ENCODE data around the gene NPAS2.

The NPAS2 gene

GRCh38 chr2:100967716-100968115 lies 147.8 kb downstream of the NPAS2 start:
- CTCF ChIA-PET: interaction anchor here (0.7 kb wide), 1 partner anchor 578 kb away, joined by 3 read pairs; no protein-coding TSS in a partner anchor
- TF ChIP-seq FOXA1 (IDR thresholded peaks at IDR 0.05): no peak
- no peak for TF ChIP-seq TARDBP (IDR thresholded peaks at IDR 0.05)
- no peak for TF ChIP-seq ARNT (IDR thresholded peaks at IDR 0.05)
- no peak for TF ChIP-seq SP1 (IDR thresholded peaks at IDR 0.05)
- TF ChIP-seq L3MBTL2 (conservative IDR thresholded peaks at IDR 0.05): no peak
- TF ChIP-seq BHLHE40 (IDR thresholded peaks at IDR 0.05; ENCODE audit: borderline replicate concordance): no peak
- no peak for TF ChIP-seq LEF1 (IDR thresholded peaks at IDR 0.05; ENCODE audit: borderline replicate concordance)
- TF ChIP-seq ELF4 (IDR thresholded peaks at IDR 0.05): no peak
- no peak for TF ChIP-seq PKNOX1 (IDR thresholded peaks at IDR 0.05)
- TF ChIP-seq ZNF384 (IDR thresholded peaks at IDR 0.05): no peak
- no peak for TF ChIP-seq NFRKB (IDR thresholded peaks at IDR 0.05)
- TF ChIP-seq HDGF (IDR thresholded peaks at IDR 0.05; ENCODE audit: borderline replicate concordance): no peak
- no peak for TF ChIP-seq SUZ12 (IDR thresholded peaks at IDR 0.05)
- no peak for TF ChIP-seq FOXM1 (IDR thresholded peaks at IDR 0.05; ENCODE audit: borderline replicate concordance)
- POLR2A ChIA-PET: no interaction called here
- DNase-seq (ENCODE audit: extremely low spot score): no peak

- no peak for DNase-seq (ENCODE audit: extremely low spot score)
- ChIA-PET POLR2A (no interaction called here), CTCF (interaction anchor here (0.7 kb wide), 1 partner anchor 579 kb away, joined by 3 read pairs; no protein-coding TSS in a partner anchor)
- no peak for TF ChIP-seq HDGF (IDR thresholded peaks at IDR 0.05; ENCODE audit: borderline replicate concordance)
- TF ChIP-seq L3MBTL2 (conservative IDR thresholded peaks at IDR 0.05): no peak
- TF ChIP-seq FOXA1 (IDR thresholded peaks at IDR 0.05): no peak
- TF ChIP-seq ZNF384 (IDR thresholded peaks at IDR 0.05): no peak
- TF ChIP-seq SP1 (IDR thresholded peaks at IDR 0.05): no peak
- TF ChIP-seq FOXM1 (IDR thresholded peaks at IDR 0.05; ENCODE audit: borderline replicate concordance): no peak
- TF ChIP-seq ARNT (IDR thresholded peaks at IDR 0.05): no peak
- TF ChIP-seq ELF4 (IDR thresholded peaks at IDR 0.05): no peak
- TF ChIP-seq SUZ12 (IDR thresholded peaks at IDR 0.05): no peak
- TF ChIP-seq LEF1 (IDR thresholded peaks at IDR 0.05; ENCODE audit: borderline replicate concordance): no peak
- no peak for TF ChIP-seq FOXK2 (IDR thresholded peaks at IDR 0.05)
- TF ChIP-seq PKNOX1 (IDR thresholded peaks at IDR 0.05): no peak
- TF ChIP-seq TARDBP (IDR thresholded peaks at IDR 0.05): no peak
- TF ChIP-seq NFRKB (IDR thresholded peaks at IDR 0.05): no peak
- no peak for TF ChIP-seq BHLHE40 (IDR thresholded peaks at IDR 0.05; ENCODE audit: borderline replicate concordance)
- no peak for TF ChIP-seq CTBP1 (IDR thresholded peaks at IDR 0.05; ENCODE audit: borderline replicate concordance)
These were observed 148.5 kb downstream of the NPAS2 start for GRCh38 chr2:100968146-100969145.

GRCh38 chr2:100969998-100970397 lies 150.1 kb downstream of the NPAS2 start:
- ChIA-PET CTCF (no interaction called here), POLR2A (no interaction called here)
- no peak for DNase-seq (ENCODE audit: extremely low spot score)
- TF ChIP-seq PKNOX1 (IDR thresholded peaks at IDR 0.05): no peak
- no peak for TF ChIP-seq LEF1 (IDR thresholded peaks at IDR 0.05; ENCODE audit: borderline replicate concordance)
- no peak for TF ChIP-seq CTBP1 (IDR thresholded peaks at IDR 0.05; ENCODE audit: borderline replicate concordance)
- TF ChIP-seq FOXK2 (IDR thresholded peaks at IDR 0.05): no peak
- no peak for TF ChIP-seq SUZ12 (IDR thresholded peaks at IDR 0.05)
- TF ChIP-seq FOXM1 (IDR thresholded peaks at IDR 0.05; ENCODE audit: borderline replicate concordance): no peak
- TF ChIP-seq FOXA1 (IDR thresholded peaks at IDR 0.05): no peak
- TF ChIP-seq SP1 (IDR thresholded peaks at IDR 0.05): no peak
- TF ChIP-seq BHLHE40 (IDR thresholded peaks at IDR 0.05; ENCODE audit: borderline replicate concordance): no peak
- no peak for TF ChIP-seq L3MBTL2 (conservative IDR thresholded peaks at IDR 0.05)
- TF ChIP-seq ZNF384 (IDR thresholded peaks at IDR 0.05): no peak
- TF ChIP-seq NFRKB (IDR thresholded peaks at IDR 0.05): no peak
- TF ChIP-seq ARNT (IDR thresholded peaks at IDR 0.05): no peak
- TF ChIP-seq TARDBP (IDR thresholded peaks at IDR 0.05): no peak
- TF ChIP-seq ELF4 (IDR thresholded peaks at IDR 0.05): no peak
- TF ChIP-seq HDGF (IDR thresholded peaks at IDR 0.05; ENCODE audit: borderline replicate concordance): no peak

- TF ChIP-seq BHLHE40 (IDR thresholded peaks at IDR 0.05; ENCODE audit: borderline replicate concordance) (no peak), L3MBTL2 (conservative IDR thresholded peaks at IDR 0.05) (no peak), ELF4 (IDR thresholded peaks at IDR 0.05) (no peak), LEF1 (IDR thresholded peaks at IDR 0.05; ENCODE audit: borderline replicate concordance) (no peak)
- ChIA-PET POLR2A (no interaction called here), CTCF (no interaction called here)
- no peak for DNase-seq (ENCODE audit: extremely low spot score)
These were observed 151.3 kb downstream of the NPAS2 start for GRCh38 chr2:100971221-100971620.

GRCh38 chr2:100972452-100972851 lies 152.5 kb downstream of the NPAS2 start:
- no peak for TF ChIP-seq FOXM1 (IDR thresholded peaks at IDR 0.05; ENCODE audit: borderline replicate concordance)
- TF ChIP-seq HDGF (IDR thresholded peaks at IDR 0.05; ENCODE audit: borderline replicate concordance): no peak
- no peak for TF ChIP-seq SUZ12 (IDR thresholded peaks at IDR 0.05)
- no peak for TF ChIP-seq CTBP1 (IDR thresholded peaks at IDR 0.05; ENCODE audit: borderline replicate concordance)
- no peak for TF ChIP-seq L3MBTL2 (conservative IDR thresholded peaks at IDR 0.05)
- TF ChIP-seq FOXA1 (IDR thresholded peaks at IDR 0.05): no peak
- TF ChIP-seq ZNF384 (IDR thresholded peaks at IDR 0.05): no peak
- TF ChIP-seq ARNT (IDR thresholded peaks at IDR 0.05): no peak
- no peak for TF ChIP-seq TARDBP (IDR thresholded peaks at IDR 0.05)
- TF ChIP-seq ELF4 (IDR thresholded peaks at IDR 0.05): no peak
- no peak for TF ChIP-seq NFRKB (IDR thresholded peaks at IDR 0.05)
- TF ChIP-seq LEF1 (IDR thresholded peaks at IDR 0.05; ENCODE audit: borderline replicate concordance): no peak
- TF ChIP-seq SP1 (IDR thresholded peaks at IDR 0.05): no peak
- no peak for TF ChIP-seq BHLHE40 (IDR thresholded peaks at IDR 0.05; ENCODE audit: borderline replicate concordance)
- no peak for TF ChIP-seq PKNOX1 (IDR thresholded peaks at IDR 0.05)
- no peak for TF ChIP-seq FOXK2 (IDR thresholded peaks at IDR 0.05)
- no peak for DNase-seq (ENCODE audit: extremely low spot score)
- ChIA-PET POLR2A (no interaction called here), CTCF (no interaction called here)

Measured in HEK293T (cell line).